Tibial nerve (tissue), 4 donors: ENCODE results near the gene SF1. TPM values are rescaled to one million over a fixed set of nuclear protein-coding genes. Genes with fewer than 3 reads are reported as not detected.

Experiments used
- DNase-seq, 2 donors: peaks; one replicate each; pipeline ENCODE4 v3.0.0-alpha.2; 2019; ENCODE audit warnings: low spot score in 2 of 2
- H3K27ac ChIP-seq, 4 donors: fragments of 200-600 bp; sonication (generic) in 3 of 4; one replicate each; pipeline ENCODE4 v1.5.1; 2017 to 2019; ENCODE audit warnings: mild to moderate bottlenecking in 1 of 4
- H3K27me3 ChIP-seq, 2 donors: fragments of 200-600 bp; sonication (generic) in 1 of 2; one replicate each; pipeline versions ENCODE4 v1.5.1 to v1.6.0; 2017 to 2019
- H3K36me3 ChIP-seq, 3 donors: fragments of 200-600 bp; sonication (generic); one replicate each; pipeline ENCODE4 v1.5.1; 2018 to 2019
- H3K4me1 ChIP-seq, 4 donors: fragments of 200-600 bp; sonication (generic) in 3 of 4; one replicate each; pipeline ENCODE4 v1.5.1; 2017 to 2019
- H3K4me3 ChIP-seq, 4 donors: fragments of 200-600 bp; sonication (generic) in 3 of 4; one replicate each; pipeline ENCODE4 v1.5.1; 2017 to 2019; ENCODE audit warnings: mild to moderate bottlenecking in 1 of 4, moderate library complexity in 1 of 4
- H3K9me3 ChIP-seq, 4 donors: fragments of 200-600 bp; sonication (generic) in 3 of 4; one replicate each; pipeline ENCODE4 v1.5.1; 2017 to 2019
- EP300 ChIP-seq, 2 donors: sonication (generic); formaldehyde crosslinking; IDR thresholded peaks; one replicate each; pipeline ENCODE4 v1.6.1; 2017; ENCODE audit warnings: antibody characterized with exemption in 2 of 2, mild to moderate bottlenecking in 1 of 2
- POLR2A ChIP-seq, 2 donors: fragments of 450-650 bp; IDR thresholded peaks; one replicate each; pipeline ENCODE4 v1.6.1; 2017; ENCODE audit warnings: antibody characterized with exemption in 2 of 2, mild to moderate bottlenecking in 2 of 2, moderate library complexity in 2 of 2
- WGBS, 2 donors: methylation state at CpG; one replicate each; pipeline ENCODE4 v1.1.5; 2018; 5-methylcytosine and 5-hydroxymethylcytosine counted together
- total RNA-seq, 4 donors: library from RNA; depleted of rRNA; stranded (reverse); fragments of >200 nt; gene quantifications; one replicate each; pipeline ENCODE4 v1.1.0, GENCODE V29; 2016
- TF ChIP-seq, protein P1 (sequence below), 5 experiments: fragments of 200-600 bp in 3 of 5; fragments of 450-650 bp in 2 of 5; sonication (generic) in 3 of 5; IDR thresholded peaks; one replicate each; pipeline ENCODE4 v1.5.1; 2016 to 2019; ENCODE audit warnings: antibody characterized with exemption in 5 of 5, mild to moderate bottlenecking in 3 of 5, moderate library complexity in 2 of 5

The SF1 gene
- total RNA-seq, 4 donors from 2014 or later = 368 to 416 (median 372) TPM

DNA sequence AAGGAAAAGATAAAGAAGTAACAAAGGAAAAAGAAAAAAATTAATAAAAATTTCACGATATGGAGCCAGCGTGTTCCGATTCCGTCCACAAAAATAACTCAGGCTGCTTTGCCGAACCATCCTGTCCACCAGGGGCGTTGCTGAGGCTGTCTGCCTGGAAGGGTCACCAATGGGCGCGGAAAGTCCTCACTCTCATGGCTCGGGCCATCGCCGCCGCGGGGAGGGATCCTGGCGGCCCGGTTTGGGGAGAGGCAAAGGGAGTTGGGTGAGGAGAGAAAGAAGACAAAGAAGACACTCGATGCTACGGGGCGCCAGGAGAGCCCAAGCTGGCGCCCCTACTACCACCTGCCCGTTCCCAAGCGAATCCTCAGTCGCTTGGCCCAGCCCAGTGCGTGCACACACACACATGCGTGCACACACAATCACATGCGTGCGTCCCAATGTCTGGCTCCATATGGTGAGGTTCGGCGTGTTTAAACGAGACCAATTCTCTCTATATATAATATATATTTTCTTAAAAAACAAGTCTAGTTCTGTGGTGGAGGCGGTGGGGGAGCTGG, 13.0 kb downstream of the SF1 start:
- no peak for DNase-seq
- no peaks in the 10 kb centered on the region for H3K9me3 ChIP-seq
- WGBS, 2 donors = 84 to 87% methylated on average over 30 of the region's 30 CpGs
- H3K4me1 ChIP-seq = peaks cover 0 to 67% (median 32%) of the 10 kb centered on the region in 4 donors
- H3K36me3 ChIP-seq = peaks cover 28 to 85% (median 59%) of the 10 kb centered on the region in 3 donors
- TF ChIP-seq EP300 (IDR thresholded peaks at IDR 0.05) = no peak
- TF ChIP-seq, protein P1, sequence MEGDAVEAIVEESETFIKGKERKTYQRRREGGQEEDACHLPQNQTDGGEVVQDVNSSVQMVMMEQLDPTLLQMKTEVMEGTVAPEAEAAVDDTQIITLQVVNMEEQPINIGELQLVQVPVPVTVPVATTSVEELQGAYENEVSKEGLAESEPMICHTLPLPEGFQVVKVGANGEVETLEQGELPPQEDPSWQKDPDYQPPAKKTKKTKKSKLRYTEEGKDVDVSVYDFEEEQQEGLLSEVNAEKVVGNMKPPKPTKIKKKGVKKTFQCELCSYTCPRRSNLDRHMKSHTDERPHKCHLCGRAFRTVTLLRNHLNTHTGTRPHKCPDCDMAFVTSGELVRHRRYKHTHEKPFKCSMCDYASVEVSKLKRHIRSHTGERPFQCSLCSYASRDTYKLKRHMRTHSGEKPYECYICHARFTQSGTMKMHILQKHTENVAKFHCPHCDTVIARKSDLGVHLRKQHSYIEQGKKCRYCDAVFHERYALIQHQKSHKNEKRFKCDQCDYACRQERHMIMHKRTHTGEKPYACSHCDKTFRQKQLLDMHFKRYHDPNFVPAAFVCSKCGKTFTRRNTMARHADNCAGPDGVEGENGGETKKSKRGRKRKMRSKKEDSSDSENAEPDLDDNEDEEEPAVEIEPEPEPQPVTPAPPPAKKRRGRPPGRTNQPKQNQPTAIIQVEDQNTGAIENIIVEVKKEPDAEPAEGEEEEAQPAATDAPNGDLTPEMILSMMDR (IDR thresholded peaks at IDR 0.05) = no peak
- TF ChIP-seq POLR2A (IDR thresholded peaks at IDR 0.05) = no peak
- no peak overlapping the region for H3K4me3 ChIP-seq
- no peak overlapping the region for H3K27ac ChIP-seq
- no peaks in the 10 kb centered on the region for H3K27me3 ChIP-seq

DNA sequence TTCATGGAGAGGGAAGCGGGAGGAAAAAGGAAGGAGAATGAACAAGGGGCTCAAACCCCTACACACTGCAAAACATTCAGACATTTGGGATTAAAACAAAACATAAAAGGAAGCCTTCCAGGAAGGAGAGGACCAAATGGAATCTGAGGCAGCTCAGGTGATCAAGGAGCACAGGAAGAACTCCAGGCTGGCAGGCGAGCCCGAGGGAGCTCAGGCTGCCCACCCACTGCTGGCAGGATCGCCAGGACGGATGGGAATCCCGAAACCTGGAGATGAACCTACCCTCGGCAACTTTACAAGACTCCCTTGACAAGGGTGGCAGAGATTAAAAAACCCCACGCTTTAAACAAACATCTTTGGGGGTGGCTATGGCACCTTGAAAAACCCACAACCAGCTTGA, 13.6 kb downstream of the SF1 start:
- no peak for DNase-seq
- WGBS, 2 donors = 78 to 79% methylated on average over 8 of the region's 8 CpGs
- Histone ChIP-seq H3K4me3 (no peak overlapping the region), H3K27me3 (no peaks in the 10 kb centered on the region), H3K4me1 (peaks cover 0 to 69% (median 36%) of the 10 kb centered on the region in 4 donors), H3K27ac (peak overlapping the region in 1 of 4 donors; percentile 17), H3K9me3 (no peaks in the 10 kb centered on the region), H3K36me3 (peaks cover 28 to 78% (median 53%) of the 10 kb centered on the region in 3 donors)
- TF ChIP-seq, protein P1 (IDR thresholded peaks at IDR 0.05) = no peak
- no peak for TF ChIP-seq EP300 (IDR thresholded peaks at IDR 0.05)
- no peak for TF ChIP-seq POLR2A (IDR thresholded peaks at IDR 0.05)

DNA sequence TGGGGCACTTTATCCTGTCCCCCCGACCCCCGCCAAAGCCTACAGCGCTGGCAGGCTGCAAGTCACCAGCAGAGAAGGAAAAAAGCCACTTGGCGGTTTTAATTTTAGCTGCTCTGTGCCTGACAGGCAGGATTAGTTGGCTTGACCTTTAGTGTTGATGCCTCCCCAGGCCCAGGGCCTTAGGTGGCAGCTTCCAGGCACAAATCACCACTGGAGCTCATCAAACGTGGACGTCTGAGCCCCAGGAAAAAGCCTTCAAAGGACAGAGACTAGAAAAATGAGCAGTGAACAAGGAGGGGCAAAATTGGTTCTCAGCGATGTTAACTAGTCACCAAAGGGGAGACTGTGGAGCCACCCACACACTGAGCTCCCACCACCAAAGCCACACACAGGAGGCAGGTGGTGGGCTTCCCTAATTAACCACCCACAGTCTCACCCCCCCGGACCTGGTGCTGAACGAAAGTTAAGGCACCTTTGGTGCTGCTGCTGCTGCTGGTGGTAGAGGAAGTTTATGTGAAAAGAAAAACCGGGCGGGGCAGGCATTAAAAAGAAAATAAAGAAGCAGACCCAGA, 14.2 kb downstream of the SF1 start:
- H3K4me1 ChIP-seq = peaks cover 0 to 75% (median 40%) of the 10 kb centered on the region in 4 donors
- TF ChIP-seq, protein P1 (IDR thresholded peaks at IDR 0.05) = no peak
- TF ChIP-seq EP300 (IDR thresholded peaks at IDR 0.05) (no peak), POLR2A (IDR thresholded peaks at IDR 0.05) (no peak)
- DNase-seq = no peak

DNA sequence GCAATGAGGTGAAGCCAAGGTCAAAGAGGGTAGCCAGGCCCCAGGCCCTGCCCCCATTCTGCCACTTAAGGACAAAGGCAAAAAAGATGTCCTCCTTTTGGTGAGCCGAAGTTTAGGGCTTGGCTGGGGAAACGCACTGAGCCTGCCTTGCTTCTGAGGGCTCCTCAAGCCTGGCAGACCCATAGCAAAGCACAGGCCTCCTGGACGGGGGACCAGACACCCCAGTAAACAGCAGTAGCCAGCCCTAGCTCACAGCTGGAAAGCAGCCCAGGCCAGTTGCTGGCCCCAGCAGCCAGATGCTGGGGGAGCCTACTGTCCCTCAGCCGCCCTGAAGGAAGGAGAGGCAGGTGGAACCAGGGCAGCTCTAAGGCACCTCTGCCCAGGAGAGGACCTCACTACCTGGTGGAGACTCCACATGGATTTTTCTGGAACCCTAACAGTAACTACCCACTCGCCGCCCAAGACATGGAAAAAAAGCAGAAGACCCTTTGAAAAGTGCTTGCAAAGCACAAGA, 14.8 kb downstream of the SF1 start:
- peak overlapping the region in 3 of 4 donors; percentile 17 to 60 (median 57) for H3K27ac ChIP-seq
- peaks cover 0 to 79% (median 41%) of the 10 kb centered on the region in 4 donors for H3K4me1 ChIP-seq
- no peak overlapping the region for H3K4me3 ChIP-seq
- H3K36me3 ChIP-seq = peaks cover 27 to 67% (median 41%) of the 10 kb centered on the region in 3 donors
- no peaks in the 10 kb centered on the region for H3K9me3 ChIP-seq
- whole genome bisulfite sequencing, 2 donors = 47 to 57% methylated on average over 5 to 6 of the region's 6 CpGs
- no peak for TF ChIP-seq EP300 (IDR thresholded peaks at IDR 0.05)
- TF ChIP-seq, protein P1 (IDR thresholded peaks at IDR 0.05) = no peak
- no peak for TF ChIP-seq POLR2A (IDR thresholded peaks at IDR 0.05)
- no peak for DNase-seq
- H3K27me3 ChIP-seq = no peaks in the 10 kb centered on the region

More for the DNA sequence above, 14.2 kb downstream of the SF1 start:
- WGBS, 2 donors = 52 to 60% methylated on average over 11 of the region's 11 CpGs
- H3K36me3 ChIP-seq = peaks cover 28 to 72% (median 46%) of the 10 kb centered on the region in 3 donors
- H3K27me3 ChIP-seq = no peaks in the 10 kb centered on the region
- H3K4me3 ChIP-seq = no peak overlapping the region
- H3K9me3 ChIP-seq = no peaks in the 10 kb centered on the region
- H3K27ac ChIP-seq = peak overlapping the region in 3 of 4 donors; percentile 17 to 60 (median 57)
